Endothelial cell of umbilical vein (primary cell): ENCODE measurements around the gene SPATA32. TPM values are rescaled to one million over a fixed set of nuclear protein-coding genes. Genes with fewer than 3 reads are reported as not detected.

Source experiments
- BruUV-seq: library from RNA; stranded (reverse); fragments of 400-500 nt; replicated peaks from 2 replicates; lab custom pipeline; 2021; lab: Mats Ljungman, UMichigan
- CTCF ChIA-PET: fragments of 300-600, 350-600 bp; sonication (Branson Sonifier 250); formaldehyde crosslinking; loops from one replicate; lab custom pipeline; 2021; ENCODE audit warnings: antibody characterized with exemption, inconsistent platforms; lab: Charles Lee
- POLR2A ChIA-PET: fragments of 300-600, 350-600 bp; sonication (Branson Sonifier 250); formaldehyde crosslinking; loops from one replicate; lab custom pipeline; 2021; ENCODE audit warnings: antibody characterized with exemption, inconsistent platforms; lab: Charles Lee
- DNase-seq: peaks from one replicate; pipeline ENCODE4 v3.0.0-alpha.2; 2011; ENCODE audit warnings: low read depth, low spot score
- FAIRE-seq: peaks from 2 replicates; lab custom pipeline; 2011; peaks lifted over from hg19 to GRCh38; lab: Jason Lieb, UNC
- H2AFZ ChIP-seq: 2 replicates; pipeline ENCODE4 v1.6.0; 2012; ENCODE audit warnings: low read depth, low read length, control low read depth, inconsistent platforms
- H3K27ac ChIP-seq: 2 replicates; pipeline ENCODE4 v1.5.1; 2011; ENCODE audit warnings: low read depth, mild to moderate bottlenecking, control low read depth, low read length, moderate library complexity; ENCODE audit not compliant: insufficient read depth
- H3K27me3 ChIP-seq, 2 experiments: 2 replicates each; pipeline versions ENCODE4 v1.6.0 to v1.6.1; 2011; ENCODE audit warnings: low read length in 2 of 2, mixed read lengths in 1 of 2; ENCODE audit not compliant: control insufficient read depth in 2 of 2, insufficient read depth in 2 of 2
- H3K36me3 ChIP-seq, 2 experiments: 2 replicates in 1 of 2; 3 replicates in 1 of 2; pipeline ENCODE4 v1.5.1; 2011; ENCODE audit warnings: low read length in 2 of 2, mild to moderate bottlenecking in 1 of 2, moderate library complexity in 1 of 2; ENCODE audit not compliant: control insufficient read depth in 2 of 2, insufficient read depth in 2 of 2; ENCODE audit errors: extremely low read depth in 1 of 2
- H3K4me1 ChIP-seq: 3 replicates; pipeline ENCODE4 v1.5.1; 2011; ENCODE audit warnings: mild to moderate bottlenecking, low read length; ENCODE audit not compliant: control insufficient read depth, insufficient read depth; ENCODE audit errors: extremely low read depth
- H3K4me2 ChIP-seq: 2 replicates; pipeline ENCODE4 v1.6.1; 2011; ENCODE audit warnings: low read length, control low read depth, mixed read lengths; ENCODE audit not compliant: insufficient read depth
- H3K4me3 ChIP-seq, 3 experiments: fragments of 200-600 bp in 1 of 3; sonication (generic), shearing (Covaris generic) in 1 of 3; replicated peaks in 1 of 3; 2 replicates each; pipeline ENCODE4 v1.5.1; 2011 to 2016; ENCODE audit warnings: control low read depth in 3 of 3, low read length in 3 of 3, mild to moderate bottlenecking in 2 of 3, inconsistent platforms in 1 of 3, low read depth in 1 of 3, moderate library complexity in 1 of 3; ENCODE audit not compliant: insufficient read depth in 1 of 3
- H3K79me2 ChIP-seq: 2 replicates; pipeline ENCODE4 v1.6.0; 2012; ENCODE audit warnings: low read length, inconsistent platforms; ENCODE audit not compliant: control insufficient read depth, insufficient read depth
- H3K9ac ChIP-seq: replicated peaks from 2 replicates; pipeline ENCODE3; 2011; ENCODE audit warnings: low read length, control low read depth; ENCODE audit not compliant: insufficient read depth; ENCODE audit errors: extremely low read depth
- H3K9me1 ChIP-seq: replicated peaks from 3 replicates; pipeline ENCODE4 v1.6.0; 2011; ENCODE audit warnings: mild to moderate bottlenecking, low read length; ENCODE audit not compliant: control insufficient read depth, insufficient read depth; ENCODE audit errors: extremely low read depth
- H3K9me3 ChIP-seq: replicated peaks from 2 replicates; pipeline ENCODE4 v1.5.1; 2012; ENCODE audit warnings: low read length, inconsistent platforms; ENCODE audit not compliant: control insufficient read depth, insufficient read depth
- H4K20me1 ChIP-seq: replicated peaks from 2 replicates; pipeline ENCODE3; 2011; ENCODE audit warnings: mild to moderate bottlenecking, low read length; ENCODE audit not compliant: control insufficient read depth, insufficient read depth; ENCODE audit errors: extremely low read depth
- CTCF ChIP-seq, 2 donors: IDR thresholded peaks; 1 replicate in 1 of 2; 2 replicates in 1 of 2; pipeline ENCODE4 v1.5.1; 2011; ENCODE audit warnings: low read length in 2 of 2, mild to moderate bottlenecking in 2 of 2, moderate library complexity in 2 of 2, control low read depth in 1 of 2, inconsistent platforms in 1 of 2, low read depth in 1 of 2; ENCODE audit not compliant: insufficient read depth in 1 of 2; ENCODE audit errors: extremely low read depth in 1 of 2
- EZH2 ChIP-seq: IDR thresholded peaks from 2 replicates; pipeline ENCODE4 v1.6.1; 2012; ENCODE audit warnings: borderline replicate concordance, low read depth, mild to moderate bottlenecking, moderate library complexity, low read length, inconsistent platforms; ENCODE audit not compliant: severe bottlenecking
- FOS ChIP-seq: IDR thresholded peaks from 2 replicates; pipeline ENCODE4 v1.6.1; 2011; ENCODE audit warnings: mild to moderate bottlenecking, low read length, moderate library complexity, borderline replicate concordance; ENCODE audit not compliant: insufficient read depth
- GATA2 ChIP-seq: IDR thresholded peaks from 2 replicates; pipeline ENCODE4 v1.7.0; 2011; ENCODE audit warnings: low read depth, mild to moderate bottlenecking, moderate library complexity, mixed read lengths, low read length; ENCODE audit not compliant: insufficient read length, insufficient read depth
- MAX ChIP-seq: IDR thresholded peaks from 2 replicates; pipeline ENCODE4 v1.6.1; 2011; ENCODE audit not compliant: insufficient read depth, insufficient read length
- MYC ChIP-seq: IDR thresholded peaks from one replicate; pipeline ENCODE4 v1.6.1; 2011; ENCODE audit warnings: mild to moderate bottlenecking, low read depth, low read length
- POLR2A ChIP-seq: IDR thresholded peaks from 2 replicates; pipeline ENCODE4 v1.6.1; 2012; ENCODE audit warnings: low read depth, mild to moderate bottlenecking, control low read depth, low read length
- dilution Hi-C: fragments of 300-500 bp; cut with MboI; formaldehyde crosslinking; loops from one replicate; pipeline ENCODE4 v1.15.0; 2019; ENCODE audit warnings: low sequenced_read_pairs; ENCODE audit not compliant: extremely low pct_ligation_motif_present
- intact Hi-C: fragments of 100-400 bp; cut with micrococcal nuclease; formaldehyde crosslinking; loops from one replicate; pipeline ENCODE4 v1.10.0; 2022
- polyA plus RNA-seq, 4 experiments: library from polyadenylated mRNA; depleted of rRNA in 3 of 4; stranded (reverse) in 3 of 4; unstranded in 1 of 4; fragments of >200 nt; gene quantifications; 2 replicates each; pipeline versions ENCODE4 v1.2.1 to v1.2.3, GENCODE V29; 2011 to 2012; ENCODE audit warnings: missing spikeins in 1 of 4
- total RNA-seq: library from RNA; stranded (reverse); gene quantifications from 2 replicates; pipeline ENCODE4 v1.2.3, GENCODE V29; 2021

The SPATA32 gene
- total and polyA plus RNA-seq, 2 donors (not counting 3 experiments of a cell fraction or from before 2014, with no cell fraction given): not detected

GRCh38 chr17:45220079-45220478, 41.8 kb downstream of the SPATA32 start:
- H3K27ac ChIP-seq: no peak overlapping the region
- no peaks in the 10 kb centered on the region for H3K36me3 ChIP-seq
- no TSS peak for BruUV-seq
- ChIA-PET POLR2A (no interaction called here), CTCF (interaction anchor here (1.4 to 7.1 kb wide), 19 partner anchors 9 to 729 kb away, joined by 3 to 107 read pairs (median 10); partner anchors contain the start of genes ACBD4 and HEXIM1)
- DNase-seq (no peak), FAIRE-seq (no peak)
- H3K4me2 ChIP-seq: no peak overlapping the region
- no peak overlapping the region for H3K4me3 ChIP-seq
- no peak for TF ChIP-seq MYC
- no peak for TF ChIP-seq GATA2
- no peak for TF ChIP-seq MAX
- TF ChIP-seq POLR2A: no peak
- no peak for TF ChIP-seq EZH2
- no peaks in the 10 kb centered on the region for H3K4me1 ChIP-seq
- H4K20me1 ChIP-seq: no peaks in the 10 kb centered on the region
- dilution Hi-C loops (no loop called here), intact Hi-C loops (no loop called here)
- H3K9me1 ChIP-seq: no peaks in the 10 kb centered on the region
- peaks cover 9 to 21% of the 10 kb centered on the region in 2 experiments for H3K27me3 ChIP-seq
- no peak overlapping the region for H3K9ac ChIP-seq
- no peaks in the 10 kb centered on the region for H3K79me2 ChIP-seq
- no peak overlapping the region for H2AFZ ChIP-seq
- no peaks in the 10 kb centered on the region for H3K9me3 ChIP-seq

GRCh38 chr17:45218895-45219661, 42.8 kb downstream of the SPATA32 start:
- no peak for TF ChIP-seq MYC
- TF ChIP-seq MAX: no peak
- TF ChIP-seq CTCF (IDR thresholded peaks at IDR 0.05; ENCODE audit: extremely low read depth in 1 of 2, insufficient read depth in 1 of 2, low read depth in 1 of 2, low read length in 2 of 2): peak; percentile 86 to 92
- TF ChIP-seq GATA2: peak; percentile 43
- no peak for TF ChIP-seq FOS
- TF ChIP-seq POLR2A: no peak
- no peak for TF ChIP-seq EZH2
- no peaks in the 10 kb centered on the region for H3K79me2 ChIP-seq
- FAIRE-seq: peak; percentile 94
- peaks cover 9 to 21% of the 10 kb centered on the region in 2 experiments for H3K27me3 ChIP-seq
- peak; percentile 74 for DNase-seq
- no TSS peak for BruUV-seq
- no peak overlapping the region for H3K4me3 ChIP-seq
- H3K9me1 ChIP-seq: no peaks in the 10 kb centered on the region
- H3K4me2 ChIP-seq: no peak overlapping the region
- ChIA-PET POLR2A (interaction anchor here (0.7 kb wide), 1 partner anchor 169 kb away, joined by 8 read pairs; no protein-coding TSS in a partner anchor), CTCF (interaction anchor here (0.5 to 7.1 kb wide), 51 partner anchors 8 to 730 kb away, joined by 3 to 107 read pairs (median 5); partner anchors contain the start of genes ACBD4, HEXIM1, HEXIM2 and MAP3K14)
- dilution Hi-C loops: no loop called here
- intact Hi-C loops: loop anchor here (1.0 to 2.0 kb wide), 3 partner anchors 16 to 210 kb away; no protein-coding TSS in a partner anchor
- peak overlapping the region; percentile 8 for H2AFZ ChIP-seq
- H3K9me3 ChIP-seq: no peaks in the 10 kb centered on the region
- H3K36me3 ChIP-seq: no peaks in the 10 kb centered on the region
- no peaks in the 10 kb centered on the region for H3K4me1 ChIP-seq
- no peaks in the 10 kb centered on the region for H4K20me1 ChIP-seq
- no peak overlapping the region for H3K9ac ChIP-seq
- no peak overlapping the region for H3K27ac ChIP-seq
